PC-9 (cell line): ENCODE results near the gene LAMTOR2.

ENCODE experiments used
- CTCF ChIP-seq: fragments of 200-600 bp; sonication (generic); conservative IDR thresholded peaks from 2 replicates; pipeline ENCODE4 v1.6.1; 2017; ENCODE audit warnings: mixed run types, antibody characterized with exemption, mild to moderate bottlenecking, moderate library complexity
- EZH2 ChIP-seq: fragments of 200-600 bp; sonication (generic); IDR thresholded peaks from 2 replicates; pipeline ENCODE4 v1.8.0; 2017; ENCODE audit warnings: antibody characterized with exemption, low read depth

- TF ChIP-seq CTCF (no peak), EZH2 (no peak)
Measured at GRCh38 chr1:156062189-156062588, 7.6 kb downstream of the LAMTOR2 start.
